GM19035 (cell line): ENCODE results near the gene RPS6KA5.
A peak's percentile ranks its signal among the peaks of the same experiment; 100 is the strongest.
"Not testable (repeated sequence)": the region's sequence is repeated elsewhere in the genome, so short reads cannot be mapped to it uniquely, and the experiment has no call there.

Source experiments
- ATAC-seq: cut with Tn5 transposase; IDR thresholded peaks from one replicate; pipeline ENCODE4 v1.9.1; 2021; ENCODE audit not compliant: unreplicated experiment

RPS6KA5 gene

GRCh38 chr14:90940318-90940962 is 120.0 kb downstream of the RPS6KA5 start:
- no peak for ATAC-seq

GRCh38 chr14:90939252-90939795 is 121.1 kb downstream of the RPS6KA5 start:
- not testable (repeated sequence) for ATAC-seq

- ATAC-seq = no peak
Measured at GRCh38 chr14:90938615-90939014, 121.8 kb downstream of the RPS6KA5 start.

DNA sequence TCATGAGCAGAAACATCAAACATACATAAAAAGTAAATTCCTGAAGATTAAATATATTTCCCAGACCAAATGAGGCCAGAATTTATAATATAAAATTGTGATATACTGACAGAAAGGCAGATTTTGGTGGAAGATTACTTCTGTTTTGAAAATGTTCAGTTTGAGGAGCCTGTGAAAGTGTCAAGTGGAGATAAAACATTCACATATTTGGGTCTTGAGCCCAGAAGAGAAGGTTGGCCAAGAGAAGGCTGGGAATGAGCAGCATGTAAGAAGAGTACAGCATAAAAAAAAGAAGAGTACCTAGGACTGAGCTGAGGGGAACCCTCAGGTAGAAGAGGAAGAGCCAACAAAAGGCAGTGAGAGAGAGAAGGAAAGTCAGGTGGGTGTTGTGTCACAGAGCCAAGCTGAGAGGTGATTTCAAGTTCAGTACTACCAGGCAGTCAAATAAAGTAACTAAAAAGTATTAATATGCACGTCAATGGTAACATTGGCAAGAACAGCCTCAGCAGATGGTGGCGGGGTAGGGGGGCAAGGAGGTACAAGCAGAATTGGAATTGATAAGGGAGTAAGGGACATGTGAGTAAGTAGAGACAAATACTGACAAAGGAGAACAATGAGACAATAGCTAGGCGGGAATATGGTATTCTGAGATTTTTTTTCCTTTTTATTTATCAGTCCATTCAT is 123.5 kb downstream of the RPS6KA5 start:
- no peak for ATAC-seq

DNA sequence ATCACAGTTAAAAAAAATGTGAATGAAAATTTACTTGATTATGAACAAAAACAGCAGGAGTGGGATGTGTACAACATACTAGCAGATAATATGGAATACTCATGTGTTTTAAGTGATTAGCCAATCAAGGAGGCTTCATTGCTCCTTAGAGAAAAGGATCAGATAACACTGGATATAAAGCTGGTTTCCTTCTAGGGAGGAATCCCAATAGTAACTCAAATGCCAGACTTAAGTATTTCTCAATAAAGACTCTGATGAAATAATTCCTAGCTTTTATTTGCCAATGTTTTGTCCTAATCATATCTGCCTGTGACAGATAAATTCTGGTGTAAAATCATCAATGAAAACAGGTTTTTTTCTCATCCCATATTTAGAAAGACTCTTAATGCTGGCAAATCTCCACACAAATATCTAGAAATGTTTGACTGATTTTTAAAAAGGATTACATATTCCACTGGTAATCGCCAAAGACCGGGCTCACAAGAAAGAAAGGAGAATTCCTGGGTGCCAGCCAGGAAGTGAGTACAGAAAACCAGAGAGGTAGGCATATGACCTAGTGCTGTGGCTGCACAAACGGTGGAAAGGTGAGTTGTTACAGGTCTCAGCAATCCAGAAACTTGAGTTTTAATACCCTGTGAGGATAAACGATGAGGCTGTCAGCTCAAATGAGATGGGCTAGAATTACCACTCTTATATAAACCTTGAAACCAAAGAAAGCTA is 135.7 kb downstream of the RPS6KA5 start:
- ATAC-seq = no peak

GRCh38 chr14:90922141-90922540 is 138.3 kb downstream of the RPS6KA5 start:
- ATAC-seq = no peak

GRCh38 chr14:90911121-90911520 is 149.3 kb downstream of the RPS6KA5 start:
- no peak for ATAC-seq

- ATAC-seq = no peak
Measured at GRCh38 chr14:90907178-90907577, 153.3 kb downstream of the RPS6KA5 start.

- peak; percentile 88 for ATAC-seq
Measured at GRCh38 chr14:90905531-90905930, 154.9 kb downstream of the RPS6KA5 start.

- ATAC-seq = peak; percentile 50
Measured at GRCh38 chr14:90903101-90903500, 157.3 kb downstream of the RPS6KA5 start.

- no peak for ATAC-seq
Measured at GRCh38 chr14:90900476-90901083, 159.9 kb downstream of the RPS6KA5 start.

GRCh38 chr14:90897022-90897421 is 163.4 kb downstream of the RPS6KA5 start:
- no peak for ATAC-seq

- ATAC-seq = no peak
Measured at GRCh38 chr14:90894241-90894640, 166.2 kb downstream of the RPS6KA5 start.

DNA sequence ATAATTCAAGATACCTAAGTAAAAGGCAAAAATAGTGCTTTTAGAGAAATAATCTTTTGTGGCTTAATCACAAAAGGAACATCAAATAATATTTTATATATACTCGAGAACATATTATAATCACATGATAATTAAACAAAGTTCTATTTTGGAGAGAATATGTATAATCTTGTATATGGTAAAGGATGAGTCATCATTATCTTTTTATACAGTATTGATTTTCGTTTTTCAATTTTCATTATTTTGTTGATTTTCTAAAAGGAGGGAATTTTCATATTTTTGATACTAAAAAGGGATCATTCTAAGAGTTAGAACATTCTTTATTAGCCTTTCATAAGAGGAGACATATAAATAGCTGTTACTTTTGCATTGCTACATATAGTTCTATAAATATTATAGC is 166.9 kb downstream of the RPS6KA5 start:
- no peak for ATAC-seq

DNA sequence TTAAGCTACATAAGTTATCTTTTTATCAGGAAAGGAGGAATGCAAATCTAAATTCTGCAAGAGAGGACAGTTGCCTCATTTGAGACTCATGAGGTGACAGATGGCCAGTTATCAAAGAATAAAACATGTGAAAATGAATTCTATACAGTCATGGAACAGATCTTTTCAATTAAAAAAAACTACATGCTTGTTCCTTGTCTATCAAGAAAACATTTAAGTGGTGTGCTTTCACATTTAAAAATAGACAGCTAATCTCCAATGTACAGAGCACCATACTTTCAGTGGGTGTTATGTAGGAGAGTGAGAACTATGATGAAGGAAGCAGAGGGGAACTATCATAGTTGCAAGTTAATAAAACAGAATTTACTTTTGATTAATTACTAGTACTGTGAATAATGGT is 167.5 kb downstream of the RPS6KA5 start:
- no peak for ATAC-seq

DNA sequence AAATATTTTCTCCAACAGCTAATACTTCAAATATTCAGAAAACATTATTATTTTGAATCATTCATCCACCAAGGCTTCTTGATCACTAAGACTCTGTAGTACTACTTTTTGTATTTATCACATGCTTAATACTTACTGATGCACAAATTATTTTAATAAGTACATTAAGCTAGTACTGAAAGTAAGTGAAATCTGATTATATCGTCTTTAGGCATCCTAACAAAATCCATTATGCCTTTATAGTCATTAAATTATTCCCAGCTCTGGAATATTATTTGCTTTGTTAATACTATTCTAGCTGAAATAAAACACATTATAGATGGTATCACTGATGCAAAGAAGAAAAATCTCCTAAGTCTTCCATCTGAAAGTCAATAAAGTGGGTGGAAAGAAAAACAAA is 169.1 kb downstream of the RPS6KA5 start:
- ATAC-seq = no peak

- no peak for ATAC-seq
Measured at GRCh38 chr14:90890322-90891020, 170.0 kb downstream of the RPS6KA5 start.

GRCh38 chr14:90886297-90886815 is 174.1 kb downstream of the RPS6KA5 start:
- no peak for ATAC-seq

- no peak for ATAC-seq
Measured at GRCh38 chr14:90883782-90884181, 176.7 kb downstream of the RPS6KA5 start.

GRCh38 chr14:90883197-90883596 is 177.2 kb downstream of the RPS6KA5 start:
- ATAC-seq = no peak

GRCh38 chr14:90880282-90880681 is 180.2 kb downstream of the RPS6KA5 start:
- no peak for ATAC-seq
